Glomerular visceral epithelial cell (primary cell): ENCODE measurements around the gene CINP.

Experiments
- DNase-seq: peaks from one replicate; pipeline ENCODE4 v3.0.0-alpha.2; 2016; ENCODE audit errors: extremely low spot score

CINP gene

DNA sequence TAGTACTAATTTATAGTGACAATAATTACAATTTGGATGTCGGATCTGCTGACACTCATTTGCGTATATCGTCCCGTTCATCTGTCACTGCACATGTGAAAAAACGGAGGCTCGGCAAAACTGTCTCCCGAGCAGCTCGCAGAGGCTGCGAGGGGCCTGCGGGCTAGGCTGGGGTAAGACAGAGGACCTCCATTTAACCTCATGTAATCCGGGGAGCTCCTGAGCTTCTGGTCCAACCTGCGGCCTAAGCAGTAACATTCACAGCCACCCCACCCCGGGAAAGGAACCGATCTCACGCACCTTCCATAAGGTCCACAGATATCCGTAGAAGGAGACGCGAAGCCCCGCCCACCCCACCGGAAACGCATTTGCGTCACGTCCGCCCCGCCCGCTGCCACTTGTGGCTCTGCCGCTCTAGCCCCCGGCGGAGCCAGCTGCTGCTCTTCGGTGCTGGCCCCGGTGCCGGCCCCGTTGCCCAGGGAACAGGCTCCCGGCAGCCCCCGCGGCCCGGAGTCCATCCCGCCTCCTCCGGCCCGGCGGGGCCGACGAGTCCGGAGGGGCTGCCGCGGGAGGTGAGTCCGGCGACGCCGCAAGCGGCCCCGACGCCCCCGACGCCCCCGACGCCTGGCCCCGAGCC, at the start of gene CINP, which contains the start of gene TECPR2:
TSS of gene CINP (minus strand) at position 346 of the 637 bp plus-strand sequence. CDS start at position 307, 39 bp downstream.
TSS of gene TECPR2 (plus strand) at position 397 of the 637 bp plus-strand sequence. CDS start 13,781 bp downstream, outside the sequence.
- peak; percentile 95 for DNase-seq

DNA sequence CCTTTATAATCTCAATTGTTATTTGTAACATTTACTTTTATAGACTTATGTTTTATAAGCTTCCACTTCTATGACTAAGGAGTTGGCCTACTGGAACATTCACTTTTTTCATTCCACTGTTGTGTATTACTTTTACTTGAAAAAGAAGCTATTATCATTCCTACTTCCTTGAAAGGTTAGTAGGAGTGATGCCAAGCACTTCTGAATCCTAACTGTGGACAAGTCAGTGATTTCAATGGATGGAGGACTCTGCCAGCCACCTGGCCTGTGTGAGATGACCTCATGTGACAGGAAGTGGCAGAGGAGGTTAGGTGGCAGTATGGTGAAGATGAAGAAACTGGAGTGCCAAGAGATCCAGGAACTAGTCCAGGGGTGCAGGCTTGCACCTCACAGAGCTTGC, 46.0 kb upstream of the CINP start:
- peak; percentile 17 for DNase-seq

DNA sequence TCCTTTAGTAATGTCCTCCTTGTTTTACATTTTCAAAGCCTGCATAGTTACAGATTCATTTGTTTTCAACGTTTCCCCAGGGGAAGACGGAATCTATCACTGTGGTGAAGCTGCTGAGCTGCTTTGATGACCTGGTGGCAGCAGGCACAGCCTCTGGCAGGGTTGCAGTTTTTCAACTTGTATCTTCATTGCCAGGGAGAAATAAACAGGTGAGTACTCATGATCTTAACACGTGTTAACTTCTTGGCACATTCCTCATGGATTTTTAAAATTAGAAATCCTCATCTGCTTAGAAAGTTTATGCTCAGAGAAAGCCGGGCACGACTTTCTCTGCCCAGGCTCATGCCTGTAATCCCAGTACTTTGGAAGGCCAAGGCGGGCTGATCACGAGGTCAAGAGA, 44.6 kb upstream of the CINP start:
- no peak for DNase-seq

DNA sequence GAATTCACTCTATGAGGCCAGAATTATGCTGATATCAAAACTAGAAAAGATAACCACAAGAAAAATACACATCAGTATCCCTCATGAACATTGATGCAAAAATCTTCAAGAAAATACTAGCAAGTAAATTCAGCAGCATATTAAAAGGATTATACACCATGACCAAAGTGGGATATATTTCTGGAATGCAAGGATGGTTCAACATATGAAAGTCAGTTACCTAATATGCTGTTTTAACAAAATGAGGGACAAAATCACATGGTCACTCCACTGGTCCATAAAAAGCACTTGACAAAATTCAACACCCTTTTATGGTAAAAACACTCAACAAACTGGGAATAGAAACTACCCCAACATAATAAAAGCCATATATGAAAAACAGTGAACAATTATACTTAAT, 40.3 kb upstream of the CINP start:
- no peak for DNase-seq

DNA sequence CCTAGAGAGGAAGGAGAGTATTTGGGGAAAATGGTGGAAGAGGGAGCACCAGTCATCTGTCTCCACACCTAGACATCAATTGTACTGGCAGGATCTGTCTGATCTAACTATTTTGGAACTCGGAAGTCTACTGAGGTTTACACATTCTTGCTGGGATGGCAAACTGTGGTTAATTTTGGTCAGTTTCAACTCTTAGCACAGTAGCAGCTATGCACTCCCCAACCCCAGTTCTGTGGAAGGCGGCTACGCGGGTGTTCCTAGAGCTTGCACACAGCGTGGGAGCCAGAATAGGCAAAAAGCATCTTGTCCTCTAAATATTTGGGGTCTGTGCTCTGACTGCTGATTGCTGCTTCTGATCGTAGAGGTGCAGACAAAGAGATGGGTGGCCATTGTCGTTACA, 33.8 kb upstream of the CINP start:
- no peak for DNase-seq

DNA sequence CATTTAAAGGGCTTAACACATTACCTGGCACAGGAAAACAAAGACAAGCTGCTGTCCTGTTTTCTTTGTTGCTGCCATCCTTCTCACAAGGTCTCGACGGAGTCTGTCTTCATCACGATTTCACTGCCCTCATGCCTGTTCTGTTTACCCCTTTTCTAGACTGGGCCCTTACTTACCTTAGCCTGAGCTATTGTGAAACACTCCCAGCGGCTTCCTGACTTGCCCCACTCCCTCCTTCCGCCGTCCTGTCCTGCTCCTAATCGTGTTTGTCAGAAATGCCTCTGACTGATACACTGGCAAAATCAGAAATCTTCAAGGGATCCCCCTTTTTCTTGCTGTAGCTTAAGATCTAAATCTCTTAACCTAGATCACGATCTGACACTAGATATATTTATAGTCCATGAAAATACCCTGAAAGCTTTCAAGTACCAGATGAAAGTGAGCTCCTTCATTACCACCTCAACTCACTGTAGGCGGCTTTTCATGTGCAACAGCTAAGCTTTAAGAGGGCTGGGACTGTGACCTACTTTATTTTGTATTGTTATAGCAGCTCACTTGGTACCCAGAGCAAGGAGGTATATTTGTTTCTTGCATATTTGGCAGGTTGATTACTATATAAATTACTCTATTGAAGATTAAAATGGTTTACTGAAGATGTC, 32.2 kb upstream of the CINP start:
- no peak for DNase-seq

DNA sequence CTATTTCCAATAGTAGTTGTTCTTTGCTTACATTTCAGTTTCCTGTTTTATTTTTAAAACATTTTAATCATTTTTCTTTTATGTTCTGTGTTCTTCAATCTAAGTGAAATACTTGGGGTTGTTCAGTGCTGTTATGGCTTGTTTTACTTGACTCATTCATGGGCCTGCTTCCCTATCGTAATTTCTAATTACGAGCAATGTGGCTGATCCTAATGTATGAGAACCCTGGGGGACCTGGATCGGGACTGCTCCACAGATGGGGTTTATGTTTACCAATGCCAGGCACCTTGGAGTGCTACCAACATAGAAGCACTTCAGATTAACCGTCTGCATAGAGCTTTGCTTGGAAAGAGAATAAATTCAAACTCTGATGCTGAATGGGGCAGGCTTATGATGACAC, 29.8 kb upstream of the CINP start:
- no peak for DNase-seq

DNA sequence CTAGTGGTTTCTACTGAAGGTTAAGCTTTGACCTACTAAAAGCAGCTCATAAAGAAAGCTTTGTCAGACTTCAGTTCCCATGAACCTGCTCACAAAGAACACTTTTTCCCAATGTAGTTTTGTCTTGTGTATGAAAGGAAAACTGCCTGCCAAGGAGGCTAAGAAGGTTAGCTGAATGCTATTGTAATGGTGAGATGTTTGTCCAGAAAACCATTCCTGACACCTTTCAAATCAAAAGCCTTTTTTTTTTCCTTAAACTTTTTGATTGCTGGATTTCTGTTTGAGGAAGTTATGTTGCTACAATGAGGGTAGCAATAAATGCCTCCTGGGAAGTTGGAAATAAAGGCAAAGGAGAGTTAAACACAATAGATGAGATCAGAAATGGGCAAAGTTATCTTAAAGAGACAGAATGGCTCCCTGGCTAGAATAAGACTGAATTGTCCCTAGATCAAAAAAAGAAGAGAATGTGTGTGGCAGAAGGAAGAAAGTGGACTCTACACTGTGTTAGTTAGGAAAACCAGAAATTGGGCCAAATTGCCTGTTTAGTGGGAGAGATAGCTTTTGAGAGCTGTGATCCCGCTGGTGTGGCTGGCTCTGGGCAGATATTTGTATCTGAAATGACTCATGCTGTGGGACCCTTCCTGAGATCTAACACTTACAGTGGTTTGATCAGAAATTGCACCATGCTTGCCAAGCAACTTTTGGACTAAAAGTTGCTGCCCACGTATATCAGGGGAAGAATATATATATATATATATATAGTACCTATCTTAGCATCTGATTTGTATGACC, 27.6 kb upstream of the CINP start:
- no peak for DNase-seq

DNA sequence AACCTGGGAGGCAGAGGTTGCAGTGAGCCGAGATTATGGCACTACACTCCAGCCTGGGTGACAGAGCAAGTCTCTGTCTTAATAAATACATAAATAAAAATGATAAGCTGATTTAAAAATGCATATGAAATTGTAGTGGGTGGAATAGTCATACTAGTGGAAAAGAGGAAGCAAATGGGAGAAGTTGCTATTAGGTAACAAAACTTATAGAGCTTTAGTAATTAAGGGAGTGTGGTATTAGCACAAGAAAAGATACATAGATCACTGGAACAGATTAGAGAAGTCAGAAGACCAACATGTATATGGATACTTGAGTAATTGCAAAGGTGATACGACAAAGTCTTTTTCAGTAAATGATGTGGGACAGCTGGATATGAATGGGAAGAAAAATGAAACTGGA, 26.6 kb upstream of the CINP start:
- DNase-seq = no peak

DNA sequence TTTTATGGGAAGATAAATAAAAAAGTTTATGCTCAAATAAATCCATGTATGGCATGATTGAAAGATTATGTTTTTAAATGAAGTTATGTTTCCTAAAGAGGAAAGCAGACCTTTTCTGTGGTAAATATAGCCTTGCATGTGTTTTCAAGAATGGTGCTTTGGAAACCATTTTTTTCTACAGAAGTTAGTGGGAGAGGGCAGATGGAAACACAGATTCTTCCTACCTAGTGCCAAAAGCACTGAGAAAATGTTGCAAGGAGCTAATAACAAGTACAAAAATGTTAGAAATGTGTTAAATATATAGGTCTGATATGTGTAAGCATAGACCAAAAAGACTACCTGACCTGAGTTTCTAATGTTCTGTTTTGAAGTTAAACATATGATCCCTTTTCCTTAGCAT, 24.4 kb upstream of the CINP start:
- DNase-seq = no peak

DNA sequence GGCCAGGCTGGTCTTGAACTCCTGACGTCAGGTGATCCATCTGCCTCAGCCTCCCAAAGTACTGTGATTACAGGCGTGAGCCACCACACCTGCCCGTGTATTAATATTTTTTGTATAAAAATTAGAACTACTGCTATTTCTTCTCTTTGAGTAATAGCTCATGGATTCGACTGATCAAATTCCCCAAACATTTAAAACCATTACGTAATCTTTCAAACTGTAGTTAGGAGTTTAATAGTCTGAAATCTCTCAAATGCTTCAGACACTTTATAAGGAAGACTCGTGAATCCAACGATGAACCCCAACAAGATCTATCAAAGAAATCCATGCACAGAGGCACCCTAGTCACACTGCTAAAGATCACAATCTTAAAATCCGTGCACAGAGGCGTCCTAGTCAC, 16.1 kb upstream of the CINP start:
- DNase-seq = no peak

DNA sequence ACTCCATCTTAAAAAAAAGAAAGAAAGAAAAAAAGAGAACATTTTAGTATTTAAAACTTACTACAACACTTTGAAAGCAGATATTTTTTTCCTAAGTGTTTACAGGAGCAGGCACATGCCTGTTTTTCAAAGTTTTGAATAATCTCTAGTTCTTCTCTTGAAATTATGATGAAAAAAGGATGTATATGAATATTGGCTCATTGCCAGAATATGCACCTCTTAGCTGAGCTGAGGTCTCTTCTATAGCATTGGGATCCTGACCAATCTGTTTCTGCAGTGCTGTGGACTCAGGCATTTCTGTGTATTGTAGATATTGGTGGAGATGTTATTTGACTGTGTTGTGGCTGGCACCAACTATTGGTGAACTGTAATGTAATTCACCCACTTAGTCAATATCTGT, 15.0 kb upstream of the CINP start:
- DNase-seq = no peak

DNA sequence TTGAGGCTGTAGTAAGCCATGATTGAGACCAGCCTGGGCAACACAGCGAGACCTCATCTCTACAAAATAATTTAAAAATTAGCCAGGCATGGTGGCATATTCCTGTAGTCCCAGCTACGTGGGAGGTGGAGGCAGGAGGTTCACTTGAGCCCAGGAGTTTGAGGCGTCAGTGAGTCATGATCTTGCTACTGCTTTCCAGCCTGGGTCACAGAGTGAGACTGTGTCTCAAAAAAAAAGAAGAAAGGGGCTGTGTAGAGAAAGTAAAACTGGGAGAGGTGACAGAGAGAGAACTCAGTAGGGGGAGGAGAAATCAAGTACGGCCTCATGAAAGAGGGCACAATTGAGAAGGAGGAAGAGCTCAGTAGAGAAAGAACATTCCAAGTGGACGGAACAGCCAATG, 12.4 kb upstream of the CINP start:
- no peak for DNase-seq

DNA sequence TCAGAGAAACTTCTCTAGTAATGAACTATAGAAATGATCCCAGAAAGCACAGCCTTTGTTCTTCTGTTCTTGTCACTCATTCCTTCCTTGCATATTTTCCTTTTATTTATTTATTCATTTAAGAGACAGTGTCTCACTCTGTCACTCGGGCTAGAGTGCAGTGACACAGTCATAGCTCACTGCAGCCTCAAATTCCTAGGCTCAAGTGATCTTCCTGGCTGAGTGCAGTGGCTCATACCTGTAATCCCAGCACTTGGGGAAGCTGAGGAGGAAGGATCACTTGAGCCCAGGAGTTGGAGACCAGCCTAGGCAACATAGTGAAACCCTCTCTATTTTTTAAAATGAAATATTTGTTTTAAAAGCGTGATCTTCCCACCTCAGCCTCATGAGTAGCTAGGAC, 11.6 kb upstream of the CINP start:
- no peak for DNase-seq

DNA sequence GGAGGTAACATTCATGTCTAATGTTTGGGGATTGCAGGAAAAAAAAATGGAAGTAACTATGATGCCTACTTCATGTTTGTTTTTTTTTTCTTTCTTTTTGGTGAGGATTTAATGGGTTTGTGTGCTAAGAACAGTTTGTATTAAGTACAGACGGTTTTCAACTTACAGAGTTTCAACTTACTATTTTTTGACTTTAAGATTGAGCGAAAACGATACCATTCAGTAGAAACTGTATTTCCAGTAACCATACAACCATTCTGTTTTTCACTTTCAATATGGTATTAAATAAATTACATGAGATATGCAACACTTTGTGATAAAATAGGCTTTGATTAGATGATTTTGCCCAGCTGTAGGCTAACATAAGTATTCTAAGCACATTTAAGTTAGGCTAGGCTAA, 10.4 kb upstream of the CINP start:
- DNase-seq = no peak

DNA sequence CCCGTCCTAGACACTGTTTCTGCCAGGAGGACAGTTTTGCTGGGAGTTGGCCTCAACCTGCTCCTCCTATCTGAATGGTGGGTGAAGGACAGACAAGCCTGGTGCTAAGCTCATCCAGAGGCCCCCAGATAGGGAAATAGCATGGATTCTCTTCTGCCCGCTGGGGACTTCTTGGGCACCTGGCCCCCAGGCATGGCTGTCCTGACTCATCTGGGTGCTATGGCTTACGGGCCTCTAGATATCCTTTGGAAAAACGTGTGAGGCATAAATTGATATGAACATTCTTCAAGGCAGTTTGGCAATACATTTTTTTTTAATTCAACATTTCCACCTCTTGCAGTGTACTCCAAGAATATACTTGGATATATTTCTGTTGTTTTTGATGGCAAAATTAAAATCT, 8.7 kb upstream of the CINP start:
- no peak for DNase-seq

DNA sequence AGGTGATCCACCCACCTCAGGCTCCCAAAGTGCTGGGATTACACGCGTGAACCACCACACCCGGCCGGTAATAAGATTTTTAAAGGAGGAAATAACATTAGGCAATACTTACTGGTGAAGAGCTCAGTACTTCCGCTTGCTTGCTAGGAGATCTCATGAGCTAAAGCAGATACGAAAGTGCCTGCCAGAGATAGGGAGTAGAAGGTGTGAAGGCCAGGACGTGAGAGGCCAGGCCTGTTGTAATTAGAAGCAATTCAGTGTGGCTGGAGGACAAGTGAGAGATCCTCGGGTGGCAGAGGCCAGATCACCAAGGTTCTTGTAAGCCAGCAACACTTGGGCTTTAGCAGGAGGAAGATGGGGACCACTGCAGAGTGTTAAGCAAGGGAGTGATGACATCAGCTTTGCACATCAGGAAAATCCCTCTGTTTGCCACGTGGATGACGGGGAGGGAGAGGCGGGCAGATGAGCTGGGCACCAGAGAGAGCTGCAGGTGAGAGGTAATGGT, 7.7 kb upstream of the CINP start:
- no peak for DNase-seq

DNA sequence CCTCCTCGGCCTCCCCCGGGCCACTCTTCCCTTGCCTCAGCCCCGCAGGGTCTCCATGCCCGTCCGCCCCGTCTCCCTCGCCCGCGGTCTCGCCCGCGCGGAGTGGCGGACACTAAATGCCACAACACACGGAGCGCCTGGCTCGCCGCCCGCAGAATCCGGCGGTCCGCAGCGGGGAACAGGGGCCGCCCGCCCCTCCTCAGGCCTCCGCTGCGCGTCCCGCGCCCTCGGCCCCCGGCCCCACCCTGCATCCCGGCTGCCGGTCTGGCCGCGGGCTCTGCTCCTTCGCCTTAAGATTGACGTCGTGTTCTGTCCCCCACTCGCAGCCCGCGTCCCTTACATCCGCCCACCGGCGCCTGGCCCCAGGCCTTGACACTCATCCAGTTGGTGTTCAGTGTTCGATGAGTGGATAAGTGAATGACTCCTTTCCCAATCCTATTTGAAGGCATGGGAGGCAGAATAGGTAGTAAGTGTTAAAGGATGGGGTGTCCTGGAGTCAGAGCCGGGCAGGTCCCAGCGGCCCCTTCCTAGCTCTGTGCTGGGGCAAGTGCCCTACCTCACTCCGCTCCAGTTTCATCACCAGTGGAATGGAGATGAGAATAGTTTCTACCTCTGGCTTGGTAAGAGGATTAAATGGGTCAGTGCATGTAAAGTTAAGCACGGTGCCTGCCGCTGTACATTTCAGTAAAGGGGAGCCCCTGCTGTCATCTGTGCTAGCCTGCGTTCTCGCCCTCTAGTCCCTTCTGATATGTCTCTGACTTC, 673 bp upstream of the CINP start:
- DNase-seq = peak; percentile 30

DNA sequence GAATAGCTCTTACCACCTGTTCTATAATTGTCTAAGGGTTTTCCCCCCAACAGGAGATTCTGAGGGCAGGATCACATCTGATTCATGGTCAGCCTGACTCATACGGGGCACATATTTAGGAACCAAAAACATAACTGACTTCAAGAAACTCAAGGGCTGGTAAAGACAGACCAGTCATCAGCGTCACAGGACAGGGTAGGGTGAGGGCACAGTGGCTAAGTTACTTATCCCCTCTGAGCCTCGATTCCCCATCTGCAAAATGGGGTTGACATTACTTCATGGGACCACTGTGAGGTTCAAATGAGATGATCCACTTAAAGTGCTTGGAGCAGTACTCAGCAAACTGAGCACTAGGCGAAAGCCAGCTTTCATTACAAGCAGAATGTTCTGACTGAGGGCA, 606 bp downstream of the CINP start:
- peak; percentile 16 for DNase-seq

DNA sequence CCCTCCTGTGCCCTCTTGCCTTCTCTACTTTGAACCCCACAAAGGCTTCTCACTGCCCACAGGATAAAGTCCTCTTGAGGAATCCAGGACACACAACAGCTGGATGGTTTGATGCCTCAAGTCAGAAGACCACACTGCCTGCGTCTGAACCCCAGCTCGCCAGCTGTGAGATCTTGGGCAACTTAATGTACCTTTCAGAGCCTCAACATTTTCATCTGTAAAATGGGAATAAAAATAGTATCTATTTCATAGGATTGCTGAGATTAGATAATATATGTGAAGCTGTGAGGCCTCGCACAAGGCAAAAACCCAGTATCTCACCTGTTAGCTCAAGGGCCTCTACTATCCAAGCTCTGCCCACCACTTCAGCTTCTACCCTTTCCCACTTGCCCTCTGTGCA, 2.3 kb downstream of the CINP start:
- DNase-seq = no peak

DNA sequence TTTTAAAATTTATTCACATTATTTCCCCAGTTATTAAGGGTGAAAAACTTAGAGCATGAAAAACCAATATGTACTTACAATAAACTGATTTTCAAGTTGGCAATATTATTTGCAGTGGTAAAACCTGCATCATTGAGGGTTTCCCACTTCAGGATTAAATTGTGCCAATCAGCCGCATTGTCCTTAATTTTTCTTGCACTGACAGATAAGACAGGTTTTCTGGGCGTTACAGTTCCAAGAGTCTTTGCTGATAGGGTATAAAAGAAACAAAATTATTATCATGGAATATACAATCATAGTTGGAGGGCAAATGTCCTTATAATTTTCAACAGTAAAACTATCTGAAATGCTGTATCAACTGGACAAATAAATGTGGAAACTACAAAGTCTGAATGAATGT, 3.3 kb downstream of the CINP start:
- DNase-seq = no peak

DNA sequence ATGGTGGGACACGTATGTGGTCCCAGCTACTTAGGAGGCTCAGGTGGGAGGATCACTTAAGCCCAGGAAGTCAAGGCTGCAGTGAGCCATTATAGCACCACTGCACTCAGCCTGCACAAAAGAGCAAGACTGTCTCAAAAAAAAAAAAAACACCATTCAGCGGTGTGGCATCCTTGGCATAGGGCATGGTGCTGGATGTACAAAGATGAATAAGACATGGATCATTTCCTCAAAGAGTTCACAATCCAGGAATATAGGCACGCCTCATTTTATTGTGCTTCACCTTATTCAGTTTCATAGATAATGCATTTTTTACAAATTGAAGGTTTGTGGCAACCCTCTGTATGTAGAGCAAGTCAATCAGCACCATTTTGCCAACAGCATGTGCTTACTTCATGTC, 6.4 kb downstream of the CINP start:
- DNase-seq = no peak
